Stimulated activated naive CD8-positive, alpha-beta T cell treated with anti-CD3 and anti-CD28 coated beads, Interleukin-15, amount 100 ng/mL, for 72 hours (primary cell): ENCODE data around the gene LILRA5.
"Not testable (repeated sequence)": the region's sequence is repeated elsewhere in the genome, so short reads cannot be mapped to it uniquely, and the experiment has no call there.

Experiments
- ATAC-seq: fragments of 150-1000 bp; cut with Tn5 transposase; 2 replicates; pipeline ENCODE4 v1.10.0; 2021; ENCODE audit warnings: mild to moderate bottlenecking, moderate library complexity
- DNase-seq, 2 donors: peaks; one replicate each; pipeline ENCODE4 v3.0.0; 2021 to 2022
- H3K27ac Mint-ChIP-seq, 2 donors: one replicate each; pipeline ENCODE4 v1.8.0; 2022; ENCODE audit warnings: mild to moderate bottlenecking in 2 of 2, mixed read lengths in 2 of 2, moderate library complexity in 2 of 2
- H3K27me3 Mint-ChIP-seq: one replicate; pipeline ENCODE4 v1.8.0; 2022; ENCODE audit warnings: mixed read lengths
- H3K4me1 Mint-ChIP-seq: one replicate; pipeline ENCODE4 v1.8.0; 2022; ENCODE audit warnings: mild to moderate bottlenecking, mixed read lengths
- H3K4me3 Mint-ChIP-seq, 2 donors: one replicate each; pipeline ENCODE4 v1.8.0; 2022; ENCODE audit warnings: mild to moderate bottlenecking in 2 of 2, mixed read lengths in 2 of 2, moderate library complexity in 1 of 2
- H3K9me3 Mint-ChIP-seq, 2 donors: one replicate each; pipeline ENCODE4 v1.8.0; 2022; ENCODE audit warnings: mixed read lengths in 2 of 2

The LILRA5 gene

GRCh38 chr19:54338521-54338920 is 25.6 kb upstream of the LILRA5 start:
- Mint-ChIP-seq H3K27me3 (peaks cover 20% of the 10 kb centered on the region), H3K4me3 (no peak overlapping the region), H3K27ac (no peak overlapping the region), H3K4me1 (no peaks in the 10 kb centered on the region), H3K9me3 (no peaks in the 10 kb centered on the region)
- ATAC-seq (no peak), DNase-seq (no peak)

- Mint-ChIP-seq H3K9me3 (no peaks in the 10 kb centered on the region), H3K4me1 (no peaks in the 10 kb centered on the region), H3K4me3 (no peak overlapping the region), H3K27ac (no peak overlapping the region), H3K27me3 (peaks cover 20% of the 10 kb centered on the region)
- no peak for ATAC-seq
- DNase-seq = no peak
Measured at GRCh38 chr19:54337858-54338230, 24.9 kb upstream of the LILRA5 start.

GRCh38 chr19:54336893-54337857 is 24.2 kb upstream of the LILRA5 start:
- DNase-seq = no peak
- no peaks in the 10 kb centered on the region for H3K4me1 Mint-ChIP-seq
- no peak for ATAC-seq
- no peak overlapping the region for H3K4me3 Mint-ChIP-seq
- H3K27ac Mint-ChIP-seq = no peak overlapping the region
- H3K9me3 Mint-ChIP-seq = no peaks in the 10 kb centered on the region
- peaks cover 20% of the 10 kb centered on the region for H3K27me3 Mint-ChIP-seq

- no peak overlapping the region for H3K4me3 Mint-ChIP-seq
Measured at GRCh38 chr19:54335979-54336892, 23.3 kb upstream of the LILRA5 start.

DNA sequence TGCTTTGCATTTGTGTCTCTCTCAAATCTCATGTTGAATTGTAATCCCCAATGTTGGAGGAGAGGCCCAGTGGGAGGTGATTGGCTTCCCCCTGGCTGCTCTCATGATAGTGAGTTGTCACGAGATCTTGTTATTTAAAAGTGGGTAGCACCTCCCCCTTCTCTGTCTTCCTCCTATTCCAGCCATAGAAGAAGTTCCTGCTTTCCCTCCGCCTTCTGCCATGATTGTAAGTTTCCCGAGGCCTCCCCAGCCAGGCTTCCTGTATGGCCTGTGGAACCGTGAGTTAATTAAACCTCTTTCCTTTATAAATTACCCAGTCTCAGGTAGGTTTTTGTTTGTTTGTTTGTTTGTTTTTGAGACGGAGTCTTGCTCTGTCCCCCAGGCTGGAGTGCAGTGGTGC is 22.2 kb upstream of the LILRA5 start:
- ATAC-seq (no peak), DNase-seq (no peak)
- Mint-ChIP-seq H3K4me3 (no peak overlapping the region), H3K27ac (no peak overlapping the region), H3K9me3 (no peaks in the 10 kb centered on the region), H3K27me3 (peaks cover 18% of the 10 kb centered on the region), H3K4me1 (no peaks in the 10 kb centered on the region)

More at GRCh38 chr19:54335979-54336892, 23.3 kb upstream of the LILRA5 start:
- ATAC-seq (no peak), DNase-seq (no peak)
- Mint-ChIP-seq H3K4me1 (no peaks in the 10 kb centered on the region), H3K9me3 (no peaks in the 10 kb centered on the region), H3K27ac (peak overlapping the region in 1 of 2 donors; percentile 41), H3K27me3 (peaks cover 20% of the 10 kb centered on the region)

GRCh38 chr19:54333586-54334298 is 20.8 kb upstream of the LILRA5 start:
- Mint-ChIP-seq H3K27me3 (peaks cover 4% of the 10 kb centered on the region), H3K4me3 (no peak overlapping the region), H3K4me1 (peaks cover 9% of the 10 kb centered on the region), H3K9me3 (peaks cover 3 to 9% of the 10 kb centered on the region in 2 donors), H3K27ac (no peak overlapping the region)
- no peak for DNase-seq
- ATAC-seq = no peak

DNA sequence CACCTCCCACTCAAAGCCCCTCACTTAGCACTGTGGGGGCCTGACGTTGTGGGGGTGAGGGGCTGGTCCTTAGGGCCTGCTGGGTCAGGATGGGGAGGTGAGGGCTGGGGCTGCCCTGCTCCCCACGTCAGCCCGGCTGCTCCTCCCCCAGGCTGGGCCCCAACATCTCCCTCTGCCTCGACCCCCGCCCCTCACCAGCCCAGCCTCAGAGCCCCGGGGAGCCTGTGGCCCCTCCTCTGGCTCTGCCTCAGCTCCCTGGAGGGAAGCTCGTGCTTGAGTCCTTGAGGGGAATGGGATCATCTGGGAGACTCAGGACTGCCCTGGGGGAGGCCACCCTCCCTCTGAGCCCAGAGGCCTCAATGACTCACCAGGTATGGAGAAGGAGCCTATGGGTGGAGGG is 19.2 kb upstream of the LILRA5 start:
- ATAC-seq = no peak
- Mint-ChIP-seq H3K9me3 (peaks cover 7 to 15% of the 10 kb centered on the region in 2 donors), H3K4me3 (no peak overlapping the region), H3K27ac (no peak overlapping the region), H3K27me3 (no peaks in the 10 kb centered on the region), H3K4me1 (peaks cover 22% of the 10 kb centered on the region)
- DNase-seq = no peak

DNA sequence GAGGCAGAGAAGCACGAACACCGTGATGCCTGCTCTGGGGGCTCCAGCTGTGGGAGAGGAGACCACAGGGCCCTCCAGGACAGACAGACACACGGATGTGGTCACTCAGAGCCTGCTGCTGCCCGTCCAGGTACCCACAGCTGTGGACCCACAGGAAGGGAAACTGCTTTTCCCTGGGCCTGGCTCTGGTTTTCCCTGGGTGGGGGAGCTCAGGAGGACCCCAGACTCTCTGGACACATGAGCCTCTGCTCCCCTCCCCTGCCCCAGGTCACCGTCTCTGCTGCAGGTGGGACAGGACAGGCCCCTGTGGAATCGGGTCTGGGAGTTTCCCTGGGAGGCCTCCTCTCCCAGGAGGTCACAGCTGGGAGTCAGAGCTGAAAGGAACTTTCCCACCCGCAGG is 18.7 kb upstream of the LILRA5 start:
- H3K27ac Mint-ChIP-seq = no peak overlapping the region
- DNase-seq = no peak
- no peak overlapping the region for H3K4me3 Mint-ChIP-seq
- H3K27me3 Mint-ChIP-seq = no peaks in the 10 kb centered on the region
- no peak for ATAC-seq
- H3K4me1 Mint-ChIP-seq = peaks cover 26% of the 10 kb centered on the region
- peaks cover 7 to 15% of the 10 kb centered on the region in 2 donors for H3K9me3 Mint-ChIP-seq

DNA sequence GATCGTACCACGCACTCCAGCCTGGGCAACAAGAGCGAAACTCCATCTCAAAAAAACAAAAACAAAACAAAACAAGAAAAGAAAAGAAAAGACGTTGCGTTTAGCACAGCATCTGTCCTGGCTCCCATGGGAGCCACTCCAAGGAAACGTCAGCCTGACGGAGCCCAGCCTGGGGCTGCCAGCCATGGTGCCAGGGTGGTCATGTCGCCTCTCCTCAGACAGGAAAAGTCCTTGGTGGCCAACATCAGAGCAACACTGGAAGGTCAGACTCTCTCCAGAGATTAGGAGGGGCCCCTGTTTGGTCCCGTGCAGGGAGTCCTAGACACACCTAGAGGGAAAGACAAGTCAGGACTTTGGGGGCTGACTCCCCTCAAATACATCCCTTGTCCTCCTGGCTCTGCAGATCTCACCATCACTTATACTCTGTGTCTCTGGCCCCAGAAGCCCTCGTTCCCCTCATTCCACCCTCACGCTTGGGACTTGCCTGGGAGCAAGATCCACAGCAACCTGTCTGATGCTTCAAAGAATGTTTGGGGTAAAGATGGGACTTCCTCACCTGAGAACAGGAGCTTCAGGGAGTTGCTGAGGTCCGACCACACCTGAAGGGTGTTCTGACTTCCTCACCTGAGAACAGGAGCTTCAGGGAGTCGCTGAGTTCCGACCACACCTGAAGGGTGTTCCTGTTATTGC is 16.7 kb upstream of the LILRA5 start:
- Mint-ChIP-seq H3K4me1 (peaks cover 36% of the 10 kb centered on the region), H3K27me3 (peaks cover 5% of the 10 kb centered on the region), H3K9me3 (peaks cover 7 to 15% of the 10 kb centered on the region in 2 donors), H3K4me3 (no peak overlapping the region), H3K27ac (no peak overlapping the region)
- no peak for DNase-seq
- no peak for ATAC-seq

GRCh38 chr19:54328781-54329180 is 15.8 kb upstream of the LILRA5 start:
- H3K9me3 Mint-ChIP-seq = peaks cover 7 to 15% of the 10 kb centered on the region in 2 donors
- H3K4me1 Mint-ChIP-seq = peaks cover 36% of the 10 kb centered on the region
- not testable (repeated sequence) for ATAC-seq, DNase-seq, H3K4me3 Mint-ChIP-seq
- peak overlapping the region in 1 of 2 donors; percentile 56 for H3K27ac Mint-ChIP-seq
- H3K27me3 Mint-ChIP-seq = peaks cover 10% of the 10 kb centered on the region

GRCh38 chr19:54325631-54326030 is 12.7 kb upstream of the LILRA5 start:
- H3K4me3 Mint-ChIP-seq = no peak overlapping the region
- H3K27me3 Mint-ChIP-seq = peaks cover 20% of the 10 kb centered on the region
- ATAC-seq (no peak), DNase-seq (no peak)
- peaks cover 7 to 15% of the 10 kb centered on the region in 2 donors for H3K9me3 Mint-ChIP-seq
- peaks cover 36% of the 10 kb centered on the region for H3K4me1 Mint-ChIP-seq
- H3K27ac Mint-ChIP-seq = no peak overlapping the region

DNA sequence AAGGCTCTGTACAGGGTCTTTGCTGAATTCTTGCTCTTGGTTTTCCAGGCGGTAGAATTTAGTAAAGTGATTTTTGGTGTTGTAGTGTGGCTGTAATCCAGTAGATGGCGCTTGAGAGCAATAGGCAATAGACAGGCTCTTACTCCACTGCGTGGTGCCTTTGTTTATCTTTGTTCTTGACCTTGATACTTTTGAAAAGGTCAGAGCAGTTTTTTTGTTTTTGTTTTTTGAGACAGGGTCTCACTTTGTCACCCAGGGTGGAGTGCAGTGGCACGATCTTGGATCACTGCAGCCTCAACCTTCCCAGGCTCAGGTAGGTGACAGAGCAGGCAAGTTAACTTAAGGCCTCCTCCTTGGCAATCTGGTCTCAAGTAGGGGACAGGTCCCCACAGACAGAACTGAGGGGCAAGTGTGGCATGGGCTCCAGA is 12.2 kb upstream of the LILRA5 start:
- DNase-seq = peak; percentile 36 to 44
- Mint-ChIP-seq H3K9me3 (peaks cover 7 to 15% of the 10 kb centered on the region in 2 donors), H3K4me3 (no peak overlapping the region), H3K4me1 (peaks cover 36% of the 10 kb centered on the region), H3K27ac (no peak overlapping the region), H3K27me3 (peaks cover 20% of the 10 kb centered on the region)
- ATAC-seq = peak; percentile 66

- Mint-ChIP-seq H3K9me3 (peaks cover 7 to 9% of the 10 kb centered on the region in 2 donors), H3K27me3 (peaks cover 20% of the 10 kb centered on the region), H3K4me3 (no peak overlapping the region), H3K4me1 (peaks cover 30% of the 10 kb centered on the region), H3K27ac (no peak overlapping the region)
- no peak for ATAC-seq
- no peak for DNase-seq
Measured at GRCh38 chr19:54324071-54324470, 11.1 kb upstream of the LILRA5 start.

- ATAC-seq, H3K9me3 Mint-ChIP-seq, DNase-seq, H3K27ac Mint-ChIP-seq, H3K4me3 Mint-ChIP-seq: not testable (repeated sequence)
- peaks cover 20% of the 10 kb centered on the region for H3K4me1 Mint-ChIP-seq
- peaks cover 20% of the 10 kb centered on the region for H3K27me3 Mint-ChIP-seq
Measured at GRCh38 chr19:54322934-54323333, 10.0 kb upstream of the LILRA5 start.
